K562 (cell line): ENCODE results near the gene VSIG10. TPM values are rescaled to one million over a fixed set of nuclear protein-coding genes. Genes with fewer than 3 reads are reported as not detected.

ENCODE experiments used
- ATF4 ChIP-seq: fragments of 450-650 bp; formaldehyde crosslinking; IDR thresholded peaks from 2 replicates; pipeline ENCODE4 v1.4.0; 2022; ENCODE audit warnings: mild to moderate bottlenecking, moderate library complexity
- BACH1 ChIP-seq: fragments of 200-800 bp; sonication (Bioruptor generic); IDR thresholded peaks from 2 replicates; pipeline ENCODE4 v1.6.1; 2016; ENCODE audit warnings: missing genetic modification characterization, missing compliant biosample characterization
- CREB3L1 ChIP-seq: fragments of 450-650 bp; IDR thresholded peaks from 2 replicates; pipeline ENCODE4 v1.6.1; 2014; ENCODE audit warnings: low read depth, mild to moderate bottlenecking, moderate library complexity, borderline replicate concordance
- EP300 ChIP-seq: IDR thresholded peaks from 2 replicates; pipeline ENCODE4 v1.6.1; 2012; ENCODE audit warnings: low read length, improper control_type of control experiment
- FOXJ2 ChIP-seq: fragments of 200-800 bp; sonication (Bioruptor generic); IDR thresholded peaks from 2 replicates; pipeline ENCODE4 v1.6.1; 2016; ENCODE audit warnings: missing genetic modification characterization, missing compliant biosample characterization
- GABPB2 ChIP-seq: fragments of 250-450 bp; sonication (Bioruptor Pico); conservative IDR thresholded peaks from 2 replicates; pipeline ENCODE4 v1.5.1; 2021; ENCODE audit warnings: mild to moderate bottlenecking
- HSF4 ChIP-seq: fragments of 250-450 bp; sonication (Bioruptor Pico); IDR thresholded peaks from 2 replicates; pipeline ENCODE4 v2.1.2; 2022; ENCODE audit warnings: mild to moderate bottlenecking, moderate library complexity, borderline replicate concordance
- IRF1 ChIP-seq: sonication (generic); formaldehyde crosslinking; IDR thresholded peaks from 2 replicates; pipeline ENCODE4 v1.8.0; 2022; ENCODE audit warnings: missing genetic modification reagents, mild to moderate bottlenecking, borderline replicate concordance
- RBM25 ChIP-seq: fragments of 200-400 bp; formaldehyde crosslinking; IDR thresholded peaks from 2 replicates; pipeline ENCODE4 v1.6.1; 2018; ENCODE audit warnings: low read length, low read depth, moderate library complexity; ENCODE audit not compliant: severe bottlenecking
- RCOR1 ChIP-seq, 2 experiments: IDR thresholded peaks; 2 replicates each; pipeline ENCODE4 v1.6.1; 2012; ENCODE audit warnings: low read depth in 2 of 2, low read length in 2 of 2, borderline replicate concordance in 1 of 2, improper control_type of control experiment in 1 of 2
- SETDB1 ChIP-seq: IDR thresholded peaks from one replicate; pipeline ENCODE4 v1.6.1; 2012; ENCODE audit warnings: low read length, control low read depth, inconsistent platforms
- XRCC5 ChIP-seq: fragments of 200-400 bp; formaldehyde crosslinking; IDR thresholded peaks from 2 replicates; pipeline ENCODE4 v1.6.1; 2017; ENCODE audit warnings: low read depth, mild to moderate bottlenecking, low read length
- ZBTB8A ChIP-seq: fragments of 450-650 bp; IDR thresholded peaks from 2 replicates; pipeline ENCODE4 v1.6.1; 2018; ENCODE audit warnings: mild to moderate bottlenecking, moderate library complexity; ENCODE audit not compliant: partially characterized antibody
- ZNF280B ChIP-seq: fragments of 250-450 bp; sonication (Bioruptor Pico); IDR thresholded peaks from 2 replicates; pipeline ENCODE4 v1.5.1; 2021; ENCODE audit warnings: mild to moderate bottlenecking
- ZNF282 ChIP-seq: sonication (generic); formaldehyde crosslinking; IDR thresholded peaks from 2 replicates; pipeline ENCODE4 v1.8.1; 2023; ENCODE audit warnings: missing genetic modification reagents
- ZNF518B ChIP-seq: fragments of 250-450 bp; sonication (Bioruptor Pico); IDR thresholded peaks from 2 replicates; pipeline ENCODE4 v1.5.0; 2021; ENCODE audit warnings: mild to moderate bottlenecking, moderate library complexity
- ZNF583 ChIP-seq: fragments of 250-450 bp; sonication (Bioruptor Pico); IDR thresholded peaks from 2 replicates; pipeline ENCODE4 v1.4.0; 2020
- ZNF766 ChIP-seq: fragments of 200-800 bp; sonication (Bioruptor generic); conservative IDR thresholded peaks from 2 replicates; pipeline ENCODE4 v1.6.1; 2016; ENCODE audit warnings: missing genetic modification characterization, missing compliant biosample characterization
- ZNF780A ChIP-seq: fragments of 250-450 bp; sonication (Bioruptor Pico); IDR thresholded peaks from 2 replicates; pipeline ENCODE4 v1.5.0; 2021; ENCODE audit warnings: mild to moderate bottlenecking
- ZSCAN32 ChIP-seq: fragments of 450-650 bp; formaldehyde crosslinking; IDR thresholded peaks from 2 replicates; pipeline ENCODE4 v1.4.0; 2020; ENCODE audit warnings: mild to moderate bottlenecking, moderate library complexity
- polyA plus RNA-seq, 8 experiments: library from polyadenylated mRNA; depleted of rRNA in 4 of 8; stranded (reverse) in 5 of 8; unstranded in 3 of 8; fragments of >200 nt; fragmentation: Nextera tagmentation in 2 of 8; fragmentation: Illumina TruSeq in 1 of 8; extraction: Ambion mirVana in 2 of 8; extraction: Trizol in 1 of 8; gene quantifications; 2 replicates each; pipeline versions ENCODE4 v1.2.1 to v1.2.3, GENCODE V29; 2011 to 2014; ENCODE audit warnings: inconsistent platforms in 1 of 8, missing spikeins in 1 of 8
- total RNA-seq, 7 experiments: library from RNA; depleted of rRNA in 6 of 7; stranded (reverse); fragments of >200 nt in 6 of 7; fragmentation: Illumina TruSeq in 2 of 7; extraction: Trizol in 2 of 7; gene quantifications; 2 replicates each; pipeline versions ENCODE4 v1.2.1 to v1.2.3, GENCODE V29; 2011 to 2021; ENCODE audit warnings: low replicate concordance in 1 of 7

Gene VSIG10
- total and polyA plus RNA-seq, 9 of the 15 experiments (the other 6 are each of a cell fraction or from before 2014, with no cell fraction given) = 4.1 to 8.8 (median 4.7) TPM

GRCh38 chr12:118063576-118064391 is 40.0 kb downstream of the VSIG10 start (continued):
- TF ChIP-seq ZNF280B (CRISPR knock-in tag) = no peak
- TF ChIP-seq ZNF518B (CRISPR knock-in tag) = no peak
- TF ChIP-seq BACH1 = no peak
- TF ChIP-seq SETDB1 = no peak
- TF ChIP-seq EP300 = peak; percentile 33; the same call in 1 of the 2 replicates
- peak; percentile 90 for TF ChIP-seq ATF4 (CRISPR knock-in tag)
- no peak for TF ChIP-seq ZNF780A (CRISPR knock-in tag)
- no peak for TF ChIP-seq RBM25
- TF ChIP-seq HSF4 (CRISPR knock-in tag) = no peak
- TF ChIP-seq ZNF282 (CRISPR knock-in tag) = no peak
- no peak for TF ChIP-seq XRCC5
- TF ChIP-seq ZNF766 (CRISPR knock-in tag) = no peak
- TF ChIP-seq RCOR1 (IDR thresholded peaks at IDR 0.05; ENCODE audit: borderline replicate concordance in 1 of 2, low read depth in 2 of 2, low read length in 2 of 2) = no peak
- TF ChIP-seq FOXJ2 (tag) = peak; percentile 38; the same call in 1 of the 2 replicates
- no peak for TF ChIP-seq CREB3L1
- no peak for TF ChIP-seq IRF1 (CRISPR knock-in tag)
- TF ChIP-seq ZSCAN32 = peak; percentile 68; the same call in 1 of the 2 replicates
- TF ChIP-seq ZBTB8A = no peak
- TF ChIP-seq ZNF583 = no peak
- TF ChIP-seq GABPB2 = no peak
